ENCODE results near the gene ARID3C. TPM values are rescaled to one million over a fixed set of nuclear protein-coding genes. Genes with fewer than 3 reads are reported as not detected.

The ARID3C gene
- total and polyA plus RNA-seq, 2 of the 8 experiments (the other 6 are each of a cell fraction or from before 2014, with no cell fraction given): 0.08 TPM; not detected in 1

GRCh38 chr9:34658461-34658860 is 29.6 kb upstream of the ARID3C start:
- Histone ChIP-seq H2BK5ac (ENCODE audit: low read depth, low read length) (no peak overlapping the region), H3K4ac (replicated peaks; ENCODE audit: insufficient read length, low read depth, low read length) (no peak overlapping the region), H3K27ac (ENCODE audit: low read depth, low read length) (no peak overlapping the region), H3K27me3 (replicated peaks in 1 of 4; ENCODE audit: control insufficient read depth in 3 of 4, extremely low read depth in 1 of 4, insufficient read depth in 3 of 4, low read length in 3 of 4) (no peaks in the 10 kb centered on the region; a peak in 1 of 7 replicates), H3K4me3 (ENCODE audit: extremely low read depth in 1 of 4, insufficient read depth in 2 of 4, low read depth in 3 of 4, low read length in 4 of 4) (no peak overlapping the region), H3K18ac (ENCODE audit: extremely low read depth, low read length) (no peak overlapping the region), H3K56ac (replicated peaks; ENCODE audit: insufficient read length, low read depth, low read length) (no peak overlapping the region), H3K4me1 (replicated peaks in 1 of 4; ENCODE audit: control insufficient read depth in 3 of 4, insufficient read depth in 4 of 4, low read length in 3 of 4) (peaks cover under 1 to 8% (median 4%) of the 10 kb centered on the region in 4 experiments; a peak in 6 of 7 replicates), H3K36me3 (ENCODE audit: control insufficient read depth in 2 of 4, insufficient read depth in 4 of 4, low read length in 3 of 4) (no peaks in the 10 kb centered on the region), H2BK15ac (ENCODE audit: low read length) (no peak overlapping the region), H4K5ac (ENCODE audit: insufficient read length, low read depth, low read length) (no peak overlapping the region), H3K9me3 (ENCODE audit: insufficient read depth in 2 of 2, low read depth in 1 of 2, low read length in 1 of 2) (no peaks in the 10 kb centered on the region), H3K23me2 (ENCODE audit: low read depth, low read length) (no peaks in the 10 kb centered on the region), H3K79me2 (ENCODE audit: control insufficient read depth in 1 of 2, insufficient read depth in 2 of 2, low read length in 2 of 2) (no peaks in the 10 kb centered on the region), H3K14ac (ENCODE audit: insufficient read length) (no peak overlapping the region), H2AK5ac (ENCODE audit: low read depth, low read length) (no peak overlapping the region), H4K8ac (ENCODE audit: extremely low read depth, insufficient read depth, low read length) (no peak overlapping the region), H2BK20ac (ENCODE audit: low read length) (no peak overlapping the region), H3K23ac (ENCODE audit: insufficient read length) (no peak overlapping the region), H3K79me1 (ENCODE audit: low read depth, low read length) (no peaks in the 10 kb centered on the region), H2BK12ac (ENCODE audit: low read depth, low read length) (no peak overlapping the region), H3K9ac (replicated peaks in 1 of 4; ENCODE audit: extremely low read depth in 1 of 4, low read depth in 3 of 4, low read length in 3 of 4) (no peak overlapping the region), H3K4me2 (ENCODE audit: insufficient read depth in 1 of 2, low read depth in 2 of 2, low read length in 2 of 2) (no peak overlapping the region), H4K20me1 (replicated peaks in 1 of 2; ENCODE audit: control insufficient read depth in 1 of 2, insufficient read depth in 2 of 2, low read length in 2 of 2) (no peaks in the 10 kb centered on the region), H4K91ac (replicated peaks; ENCODE audit: insufficient read length, low read length) (no peak overlapping the region), H2AFZ (ENCODE audit: low read length) (no peak overlapping the region), H2BK120ac (replicated peaks; ENCODE audit: low read depth, low read length) (no peak overlapping the region)
- TF ChIP-seq CEBPB (IDR thresholded peaks at IDR 0.05; ENCODE audit: low read depth, low read length): no peak
- no peak for TF ChIP-seq NRF1 (IDR thresholded peaks at IDR 0.05; ENCODE audit: low read depth, low read length)
- TF ChIP-seq SIX5 (IDR thresholded peaks at IDR 0.05; ENCODE audit: low read depth, low read length): no peak
- TF ChIP-seq BACH1 (IDR thresholded peaks at IDR 0.05; ENCODE audit: low read length): no peak
- no peak for TF ChIP-seq RBBP5 (IDR thresholded peaks at IDR 0.05; ENCODE audit: borderline replicate concordance, low read depth, low read length)
- no peak for TF ChIP-seq ATF3 (IDR thresholded peaks at IDR 0.05; ENCODE audit: insufficient read depth, low read depth, low read length)
- TF ChIP-seq RNF2 (IDR thresholded peaks at IDR 0.05; ENCODE audit: borderline replicate concordance, low read depth, low read length, missing control alignments, poor library complexity, severe bottlenecking): no peak
- POLR2A ChIA-PET (ENCODE audit: partially characterized antibody): interaction anchor here (7.7 to 12.8 kb wide), 2 partner anchors 9 to 24 kb away, joined by 92 to 127 read pairs; partner anchors contain the start of genes ARID3C, GALT, IL11RA and SIGMAR1
- WGBS, 2 experiments (ENCODE audit: extremely low coverage in 1 of 2, insufficient coverage in 1 of 2, insufficient read length in 1 of 2, insufficient replicate concordance in 2 of 2, low coverage in 1 of 2, low lambda C conversion rate in 2 of 2, missing lambda C conversion rate in 1 of 2): 89% methylated on average over 14 of the region's 14 CpGs; no CpG with 5 or more reads in 1 of the 2 experiments
- no peak for FAIRE-seq
- CTCF ChIA-PET (ENCODE audit: partially characterized antibody): interaction anchor here (1.0 to 15.2 kb wide), 3 partner anchors 17 to 57 kb away, joined by 3 to 277 read pairs (median 3); partner anchors contain the start of genes GALT and SIGMAR1
- DNase-seq (ENCODE audit: low read depth in 1 of 2, low spot score in 2 of 2): no peak
